PC-9 (cell line): ENCODE data around the gene ELAC1.

Experiments used
- CTCF ChIP-seq: fragments of 200-600 bp; sonication (generic); conservative IDR thresholded peaks from 2 replicates; pipeline ENCODE4 v1.6.1; 2017; ENCODE audit warnings: mixed run types, antibody characterized with exemption, mild to moderate bottlenecking, moderate library complexity
- EZH2 ChIP-seq: fragments of 200-600 bp; sonication (generic); IDR thresholded peaks from 2 replicates; pipeline ENCODE4 v1.8.0; 2017; ENCODE audit warnings: antibody characterized with exemption, low read depth

- TF ChIP-seq CTCF (no peak), EZH2 (no peak)
Observed at GRCh38 chr18:51010218-51010617, 42.4 kb downstream of the ELAC1 start.
